Melanocyte of skin (primary cell): ENCODE results near the gene POMGNT2. TPM values are rescaled to one million over a fixed set of nuclear protein-coding genes. Genes with fewer than 3 reads are reported as not detected.

Experiments
- total RNA-seq, 2 donors: library from RNA; depleted of rRNA; stranded (reverse); fragments of >200 nt; gene quantifications; 2 replicates each; pipeline ENCODE4 v1.2.3, GENCODE V29; 2012

The POMGNT2 gene
- 10 to 100 TPM; 14.1 to 17.3 TPM for total RNA-seq

GRCh38 chr3:43105596-43106292 is at the start of gene POMGNT2:
POMGNT2 (minus strand) TSS chr3:43106079; CDS start chr3:43081431, 24,648 bp downstream.

Other genes with a start within 250 kb of the POMGNT2 start
- gene CYP8B1, start 230.2 kb downstream of the POMGNT2 start, total RNA-seq, result not detected
- gene ZNF662, start 199.9 kb downstream of the POMGNT2 start, total RNA-seq, result under 1 TPM; 0.33 to 0.69 TPM
- under 1 TPM; 0.33 to 0.34 TPM for gene GASK1A, start 126.8 kb downstream of the POMGNT2 start, total RNA-seq
- gene SNRK, start 180.5 kb upstream of the POMGNT2 start, total RNA-seq, result 10 to 100 TPM; 29.0 to 40.3 TPM